NCI-H748 (cell line): Measurements from ENCODE around the gene RIPOR3.
"Not testable (repeated sequence)": the region's sequence is repeated elsewhere in the genome, so short reads cannot be mapped to it uniquely, and the experiment has no call there.

ENCODE experiments used
- DNase-seq: peaks from one replicate; lab custom pipeline; 2025; ENCODE audit not compliant: unreplicated experiment; lab: John Stamatoyannopoulos, UW

Gene RIPOR3

GRCh38 chr20:50704971-50705370, 13.6 kb upstream of the RIPOR3 start:
- DNase-seq, result no peak

DNA sequence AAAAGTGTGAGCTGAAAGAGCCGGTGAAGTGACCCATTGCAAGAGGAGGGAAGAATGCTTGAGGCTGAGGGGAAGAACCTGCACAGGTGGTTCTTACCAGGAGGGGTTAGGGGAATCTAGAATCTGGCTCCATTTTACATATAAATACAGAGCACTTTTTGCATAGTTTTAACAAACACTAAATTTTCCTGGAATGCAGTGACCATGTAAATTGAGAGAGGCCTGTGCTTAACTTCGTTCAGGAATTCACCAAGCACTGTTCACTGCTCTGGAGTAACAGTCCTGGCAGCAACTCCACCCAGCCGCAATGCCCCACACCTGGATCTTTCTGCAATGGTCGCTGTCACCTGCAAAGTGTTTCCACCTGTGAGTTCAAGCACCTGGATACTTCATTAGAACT, 13.2 kb upstream of the RIPOR3 start:
- no peak for DNase-seq

GRCh38 chr20:50703651-50704438, 12.5 kb upstream of the RIPOR3 start:
- DNase-seq, result not testable (repeated sequence)

DNA sequence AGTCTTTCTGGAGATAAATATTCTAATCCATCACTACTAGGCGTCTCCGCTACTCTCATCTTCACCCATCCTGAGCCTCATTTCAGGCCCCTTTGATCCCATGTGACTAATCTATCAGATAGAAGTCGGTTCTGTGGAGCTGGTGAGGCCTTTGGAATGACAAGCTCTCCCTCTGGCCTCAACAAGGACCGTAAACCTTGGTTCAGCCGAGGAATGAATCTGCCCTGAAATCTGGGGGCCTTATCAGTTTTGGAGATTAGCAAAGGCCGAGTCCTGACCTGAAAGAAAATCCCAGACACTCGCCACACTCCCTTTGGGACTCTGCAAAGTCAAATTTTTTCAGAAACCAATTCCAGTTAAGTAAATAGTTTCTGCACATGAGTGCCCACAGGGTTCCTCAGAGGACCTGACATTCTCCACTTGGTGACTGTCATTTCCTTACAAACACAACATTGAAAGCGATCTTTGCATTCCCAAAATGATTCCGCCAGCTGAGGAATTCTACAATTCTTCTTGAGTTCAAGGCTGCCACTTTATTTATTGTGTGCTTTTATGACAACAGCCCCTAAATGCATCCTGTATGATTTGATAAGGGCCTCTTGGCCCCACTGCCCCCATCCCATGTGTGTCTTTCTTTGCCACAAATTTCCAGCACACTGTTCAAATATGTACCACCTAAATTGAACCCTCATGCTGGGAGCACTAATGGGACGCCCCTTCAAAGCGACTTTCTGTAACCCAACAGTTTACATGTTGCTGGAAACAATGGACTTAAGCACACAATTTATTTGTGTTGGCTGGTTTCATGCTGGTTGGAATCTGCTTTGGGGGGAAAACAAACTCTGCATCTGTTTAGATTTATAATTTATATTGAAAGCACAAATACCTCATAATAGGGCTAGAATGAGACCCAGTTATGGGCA, 10.0 kb upstream of the RIPOR3 start:
- DNase-seq, result peak; percentile 60

DNA sequence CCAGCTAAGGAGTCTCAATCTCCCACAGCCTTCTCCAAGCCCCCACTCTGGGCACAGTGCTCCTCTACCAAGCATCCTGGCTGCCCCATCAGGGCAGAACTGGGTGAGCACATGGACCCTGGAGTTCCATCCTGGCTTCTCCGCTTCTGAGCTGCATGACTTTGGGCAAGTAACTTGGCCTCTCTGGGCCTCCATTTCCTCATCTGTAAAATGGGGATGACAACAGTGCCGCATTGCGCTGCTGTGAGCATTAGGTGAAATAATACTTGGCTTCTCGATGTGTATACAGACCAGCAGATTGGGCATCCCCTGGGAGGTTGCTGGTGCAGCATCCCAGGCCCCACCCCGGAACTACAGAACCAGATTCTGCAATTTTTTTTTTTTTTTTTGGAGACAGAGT, 8.3 kb upstream of the RIPOR3 start:
- DNase-seq, result no peak

GRCh38 chr20:50698255-50698654, 6.9 kb upstream of the RIPOR3 start:
- DNase-seq, result not testable (repeated sequence)

DNA sequence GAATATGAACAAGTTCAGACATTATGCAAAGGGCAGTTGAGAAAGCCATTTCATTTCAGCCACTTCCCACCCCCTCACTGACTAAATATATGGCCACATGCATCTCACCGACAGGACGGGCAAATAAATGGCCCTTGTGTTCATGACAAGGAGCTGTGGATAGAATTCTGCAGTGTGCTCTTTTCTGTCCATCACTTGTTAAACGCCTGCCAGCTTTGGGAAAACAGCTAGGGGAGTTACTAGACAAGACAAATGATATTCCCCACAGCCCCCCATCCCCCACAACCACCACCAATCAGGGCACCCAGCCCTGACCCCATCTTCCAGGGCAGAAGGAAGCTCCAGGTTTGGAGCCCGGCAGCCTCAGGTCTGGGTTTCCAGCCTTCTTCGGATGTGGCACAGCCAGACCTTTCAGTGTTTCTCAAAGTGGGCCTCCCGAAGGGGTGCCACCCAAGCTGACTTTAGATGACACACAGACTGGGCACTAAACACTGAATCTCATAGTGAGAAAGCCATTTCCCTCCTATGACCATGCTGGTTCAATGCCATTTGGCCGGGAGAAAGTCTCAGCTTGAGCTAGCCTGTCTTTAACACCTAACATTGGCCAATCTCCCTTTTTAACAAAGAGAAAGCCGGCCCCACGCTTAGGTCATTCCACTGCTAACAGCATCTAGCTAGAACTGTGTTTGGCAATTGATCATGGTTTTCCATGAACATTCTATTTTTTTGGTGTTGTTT, 4.0 kb upstream of the RIPOR3 start:
- DNase-seq, result no peak

- no peak for DNase-seq
These were observed 3.2 kb upstream of the RIPOR3 start for GRCh38 chr20:50694379-50695134.

DNA sequence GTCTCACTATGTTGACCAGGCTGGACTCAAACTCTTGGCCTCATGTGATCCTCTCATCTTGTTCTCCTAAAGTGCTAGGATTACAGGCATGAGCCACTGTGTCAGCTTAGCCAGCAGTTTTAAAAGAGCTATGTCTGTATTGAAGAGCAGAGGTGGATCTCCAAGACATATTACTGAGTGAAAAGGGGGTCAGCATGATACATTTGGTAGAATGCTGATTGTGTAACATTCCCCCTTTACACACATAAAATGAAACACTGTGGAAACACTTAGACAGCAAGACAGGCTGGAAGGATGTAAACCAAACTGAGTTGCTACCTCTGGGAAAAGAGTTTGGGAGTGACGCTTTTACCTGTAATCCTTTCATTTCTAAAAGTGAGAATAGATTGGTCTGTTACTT, 1.7 kb upstream of the RIPOR3 start:
- no peak for DNase-seq

DNA sequence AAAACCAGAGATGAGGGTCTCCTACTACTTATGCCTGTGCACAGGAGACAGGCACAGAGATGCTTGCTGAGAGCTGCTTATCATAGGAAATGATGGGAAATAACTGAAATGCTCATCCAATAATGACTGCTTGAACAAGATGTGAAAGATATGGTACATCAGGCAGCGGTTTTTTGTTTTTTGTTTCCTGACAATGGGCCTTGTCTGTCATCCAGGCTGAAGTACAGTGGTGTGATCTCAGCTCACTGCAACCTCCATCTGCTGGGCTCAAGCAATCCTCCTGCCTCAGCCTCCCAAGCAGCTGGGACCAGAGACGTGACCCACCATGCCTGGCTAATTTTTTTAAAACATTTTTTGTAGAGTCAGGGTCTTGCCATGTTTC, 1.2 kb upstream of the RIPOR3 start:
- no peak for DNase-seq

GRCh38 chr20:50691573-50692551, 520 bp upstream of the RIPOR3 start:
- no peak for DNase-seq

DNA sequence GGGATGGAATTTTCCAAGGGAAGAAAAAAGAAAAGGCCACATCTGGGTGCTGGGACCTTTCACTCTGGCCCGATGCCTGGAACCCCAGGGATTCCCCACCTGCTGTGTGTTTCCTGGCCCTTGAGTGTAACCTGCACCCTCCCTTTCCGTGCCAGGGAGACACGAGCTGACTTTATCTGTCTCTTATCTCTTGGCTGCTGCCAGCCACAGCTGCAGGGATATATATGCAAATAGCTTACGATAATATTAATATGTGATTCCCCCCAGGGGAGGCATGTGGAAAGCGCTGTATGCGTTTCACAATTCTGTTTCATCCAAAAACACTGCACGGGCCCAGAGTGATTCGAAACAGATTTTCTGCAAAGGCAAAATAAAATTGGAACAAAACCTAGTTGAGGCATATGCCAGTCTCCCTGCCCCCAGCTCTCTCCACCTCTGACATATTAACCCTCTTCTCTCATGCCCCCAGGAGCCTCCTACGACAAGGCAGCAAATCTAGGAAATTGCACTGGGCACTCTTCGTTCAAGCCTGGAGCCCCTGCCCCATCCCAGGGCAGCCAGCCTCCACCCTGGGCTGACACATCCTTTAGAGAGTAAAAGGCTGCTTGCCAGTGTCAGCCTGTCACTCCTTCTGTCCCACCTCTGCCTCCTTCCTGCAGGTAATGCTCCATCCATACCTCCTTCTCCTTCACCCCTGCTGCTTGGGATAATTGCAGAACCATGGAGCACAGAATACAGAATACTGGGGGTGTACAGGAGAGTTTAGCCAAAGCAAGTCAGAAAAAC, 1.3 kb downstream of the RIPOR3 start:
- DNase-seq, result no peak

DNA sequence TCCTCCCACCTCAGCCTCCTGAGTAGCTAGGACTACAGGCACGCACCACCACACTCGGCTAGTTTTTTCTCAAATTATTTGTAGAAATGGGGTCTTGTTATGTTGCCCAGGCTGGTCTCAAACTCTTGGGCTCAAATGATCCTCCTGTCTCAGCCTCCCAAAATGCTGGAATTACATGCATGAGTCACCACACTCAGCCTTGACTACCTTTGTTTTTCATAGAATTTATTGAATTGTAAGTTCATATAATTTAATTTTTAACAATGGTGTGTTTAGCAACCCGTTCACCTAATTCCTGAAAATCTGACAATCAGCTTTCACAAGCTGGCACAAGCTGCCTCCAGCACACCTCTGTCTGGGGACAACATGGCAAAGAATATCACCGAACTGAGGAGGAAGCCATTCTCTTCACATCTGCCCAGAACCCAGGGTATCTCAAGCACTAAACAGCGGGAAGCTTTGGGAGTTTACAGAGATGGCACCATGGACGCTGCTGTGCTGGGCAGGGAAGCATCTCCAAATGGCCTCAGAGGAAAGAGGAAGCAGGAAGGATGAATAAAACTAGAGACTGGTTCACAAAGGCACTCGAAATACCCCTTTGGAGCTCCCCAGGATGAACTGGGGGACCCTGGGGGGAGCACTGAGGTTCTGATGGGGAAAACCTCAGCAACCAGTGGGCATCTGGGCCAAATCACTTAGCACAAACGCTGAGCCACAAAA, 2.9 kb downstream of the RIPOR3 start:
- DNase-seq, result no peak

GRCh38 chr20:50686821-50687220, 4.5 kb downstream of the RIPOR3 start:
- no peak for DNase-seq

DNA sequence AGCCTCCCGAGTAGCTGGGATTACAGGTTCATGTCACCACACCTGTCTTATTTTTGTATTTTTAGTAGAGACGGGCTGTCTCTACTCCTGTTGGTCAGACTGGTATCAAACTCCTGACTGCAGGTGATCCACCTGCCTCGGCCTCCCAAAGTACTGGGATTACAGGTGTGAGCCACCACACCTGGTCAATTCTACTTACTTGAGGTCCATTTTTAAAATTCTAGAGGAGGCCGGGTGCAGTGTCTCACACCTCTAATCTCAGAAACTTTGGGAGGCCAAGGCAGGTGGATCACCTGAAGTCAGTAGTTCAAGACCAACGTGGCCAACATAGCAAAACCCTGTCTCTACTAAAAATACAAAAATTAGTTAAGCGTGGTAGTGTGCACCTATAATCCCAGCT, 7.8 kb downstream of the RIPOR3 start:
- no peak for DNase-seq

- DNase-seq, result no peak
These were observed 8.3 kb downstream of the RIPOR3 start for GRCh38 chr20:50682947-50683530.

GRCh38 chr20:50682065-50682464, 9.3 kb downstream of the RIPOR3 start:
- DNase-seq, result no peak
